HepG2 (cell line): ENCODE data around the gene TCN1.

Experiments
- CTCF ChIP-seq: sonication (generic); formaldehyde crosslinking; IDR thresholded peaks from 2 replicates; pipeline ENCODE4 v1.5.0; 2020; ENCODE audit warnings: mild to moderate bottlenecking, missing genetic modification reagents, moderate library complexity
- EZH2 ChIP-seq: conservative IDR thresholded peaks from 2 replicates; pipeline ENCODE4 v1.6.1; 2012; ENCODE audit warnings: mild to moderate bottlenecking, low read depth, low read length, moderate library complexity
- FOSL2 ChIP-seq: sonication (generic); formaldehyde crosslinking; IDR thresholded peaks from 2 replicates; pipeline ENCODE4 v1.4.0; 2020; ENCODE audit warnings: missing genetic modification reagents
- FOXA1 ChIP-seq, 2 experiments: fragments of 450-650 bp in 1 of 2; sonication (generic) in 1 of 2; formaldehyde crosslinking in 1 of 2; IDR thresholded peaks; 2 replicates each; pipeline versions ENCODE4 v1.4.0 to v1.6.1; 2016 to 2020; ENCODE audit warnings: missing genetic modification reagents in 1 of 2
- HIC2 ChIP-seq: sonication (generic); formaldehyde crosslinking; IDR thresholded peaks from 2 replicates; pipeline ENCODE4 v1.9.0; 2022; ENCODE audit warnings: low read depth, missing genetic modification reagents
- NR2C2 ChIP-seq: sonication (generic); formaldehyde crosslinking; IDR thresholded peaks from 2 replicates; pipeline ENCODE4 v1.4.0; 2020; ENCODE audit warnings: missing genetic modification reagents, mild to moderate bottlenecking, moderate library complexity, borderline replicate concordance
- RFX1 ChIP-seq: fragments of 450-650 bp; IDR thresholded peaks from 2 replicates; pipeline ENCODE4 v1.6.1; 2017
- UBTF ChIP-seq: sonication (generic); formaldehyde crosslinking; IDR thresholded peaks from 2 replicates; pipeline ENCODE4 v1.4.0; 2020; ENCODE audit warnings: mild to moderate bottlenecking, missing genetic modification reagents
- ZFX ChIP-seq: sonication (generic); formaldehyde crosslinking; IDR thresholded peaks from 2 replicates; pipeline ENCODE4 v1.4.0; 2020; ENCODE audit warnings: mild to moderate bottlenecking, low read depth, missing genetic modification reagents, moderate library complexity
- ZNF235 ChIP-seq: sonication (generic); formaldehyde crosslinking; IDR thresholded peaks from 2 replicates; pipeline ENCODE4 v1.8.1; 2023; ENCODE audit warnings: mild to moderate bottlenecking, missing genetic modification reagents, borderline replicate concordance
- ZNF407 ChIP-seq: sonication (generic); formaldehyde crosslinking; IDR thresholded peaks from one replicate; pipeline ENCODE4 v1.5.1; 2020; ENCODE audit warnings: mild to moderate bottlenecking, missing genetic modification reagents; ENCODE audit errors: not compliant biosample characterization
- ZNF556 ChIP-seq: sonication (generic); formaldehyde crosslinking; IDR thresholded peaks from 2 replicates; pipeline ENCODE4 v1.4.0; 2020; ENCODE audit warnings: mild to moderate bottlenecking, missing genetic modification reagents, borderline replicate concordance
- ZNF570 ChIP-seq: sonication (generic); formaldehyde crosslinking; IDR thresholded peaks from 2 replicates; pipeline ENCODE4 v1.4.0; 2020; ENCODE audit warnings: mild to moderate bottlenecking, missing genetic modification reagents, borderline replicate concordance
- ZNF773 ChIP-seq: sonication (generic); formaldehyde crosslinking; IDR thresholded peaks from 2 replicates; pipeline ENCODE4 v1.4.0; 2020; ENCODE audit warnings: missing genetic modification reagents, borderline replicate concordance

GRCh38 chr11:59872076-59872475 lies 5.8 kb upstream of the TCN1 start:
- TF ChIP-seq ZNF773 (CRISPR knock-in tag): no peak
- no peak for TF ChIP-seq UBTF
- no peak for TF ChIP-seq ZNF570 (CRISPR knock-in tag)
- TF ChIP-seq ZFX: no peak
- no peak for TF ChIP-seq FOSL2 (CRISPR knock-in tag)
- no peak for TF ChIP-seq ZNF407
- no peak for TF ChIP-seq NR2C2 (CRISPR knock-in tag)
- TF ChIP-seq CTCF (CRISPR knock-in tag): no peak
- TF ChIP-seq ZNF235 (CRISPR knock-in tag): no peak
- no peak for TF ChIP-seq RFX1
- no peak for TF ChIP-seq ZNF556 (CRISPR knock-in tag)
- TF ChIP-seq HIC2: no peak
- TF ChIP-seq EZH2: no peak
- TF ChIP-seq FOXA1 (IDR thresholded peaks at IDR 0.05): no peak
- TF ChIP-seq FOXA1 (CRISPR knock-in tag; IDR thresholded peaks at IDR 0.05): no peak
